ENCODE measurements around the gene DNAJB14. TPM values are rescaled to one million over a fixed set of nuclear protein-coding genes. Genes with fewer than 3 reads are reported as not detected.
A peak's percentile ranks its signal among the peaks of the same experiment; 100 is the strongest.

Gene DNAJB14
- total RNA-seq, 1 donor from 2014 or later: 60.5 TPM

GRCh38 chr4:99950913-99951254, 4.5 kb upstream of the DNAJB14 start:
- no peaks in the 10 kb centered on the region for H3K9me3 ChIP-seq (ENCODE audit: insufficient read depth, low read depth, low read length)
- H3K9ac ChIP-seq (ENCODE audit: low read length): peak overlapping the region; percentile 91
- H3K4me3 ChIP-seq (ENCODE audit: insufficient read depth, low read depth, low read length): peak overlapping the region; percentile 78
- peak overlapping the region; percentile 99 for H2AFZ ChIP-seq (ENCODE audit: low read depth, low read length)
- Mint-ChIP-seq H3K36me3 (ENCODE audit: low read depth, unreplicated experiment) (no peaks in the 10 kb centered on the region), H3K4me1 (ENCODE audit: low read depth, unreplicated experiment) (peaks cover 9% of the 10 kb centered on the region), H3K27ac (ENCODE audit: unreplicated experiment) (no peak overlapping the region), H3K4me3 (ENCODE audit: unreplicated experiment) (no peak overlapping the region), H3K9me3 (ENCODE audit: unreplicated experiment) (no peaks in the 10 kb centered on the region), H3K27me3 (ENCODE audit: low read depth, unreplicated experiment) (no peaks in the 10 kb centered on the region)
- peak overlapping the region; percentile 81 for H3K27ac ChIP-seq (ENCODE audit: low read depth, low read length)
- peaks cover 21% of the 10 kb centered on the region for H3K4me1 ChIP-seq (ENCODE audit: insufficient read depth, low read length)
- TF ChIP-seq EZH2 (IDR thresholded peaks at IDR 0.05; ENCODE audit: insufficient read depth, low read length): no peak
- TF ChIP-seq CTCF (IDR thresholded peaks at IDR 0.05; ENCODE audit: insufficient read depth, low read depth, low read length): no peak
- peaks cover 42% of the 10 kb centered on the region for H3K79me2 ChIP-seq (ENCODE audit: insufficient read depth, low read length)
- H4K20me1 ChIP-seq (ENCODE audit: insufficient read depth, low read length): peaks cover 12% of the 10 kb centered on the region
- DNase-seq (ENCODE audit: low read depth): no peak
- no peaks in the 10 kb centered on the region for H3K27me3 ChIP-seq (ENCODE audit: insufficient read depth, low read length)
- no peak for FAIRE-seq
- peaks cover 8% of the 10 kb centered on the region for H3K36me3 ChIP-seq (ENCODE audit: insufficient read depth, low read length)
- H3K4me2 ChIP-seq (ENCODE audit: low read length): peak overlapping the region; percentile 96

GRCh38 chr4:99949999-99950912, 3.8 kb upstream of the DNAJB14 start, which contains the start of gene H2AZ1:
Gene H2AZ1, minus strand, starts transcription at chr4:99950275. Its CDS starts 105 bp downstream, at chr4:99950170.
- TF ChIP-seq EZH2 (IDR thresholded peaks at IDR 0.05; ENCODE audit: insufficient read depth, low read length): no peak
- no peak for TF ChIP-seq CTCF (IDR thresholded peaks at IDR 0.05; ENCODE audit: insufficient read depth, low read depth, low read length)
- H3K4me3 ChIP-seq (ENCODE audit: insufficient read depth, low read depth, low read length): peak within 1 kb of the TSS; percentile 98
- Mint-ChIP-seq H3K27ac (ENCODE audit: unreplicated experiment) (no peak within 1 kb of the TSS), H3K27me3 (ENCODE audit: low read depth, unreplicated experiment) (no peaks in the 10 kb centered on the region), H3K4me1 (ENCODE audit: low read depth, unreplicated experiment) (peaks cover 9% of the 10 kb centered on the region), H3K36me3 (ENCODE audit: low read depth, unreplicated experiment) (no peaks in the 10 kb centered on the region), H3K9me3 (ENCODE audit: unreplicated experiment) (no peaks in the 10 kb centered on the region), H3K4me3 (ENCODE audit: unreplicated experiment) (no peak within 1 kb of the TSS)
- no peaks in the 10 kb centered on the region for H3K27me3 ChIP-seq (ENCODE audit: insufficient read depth, low read length)
- no peak for FAIRE-seq
- peaks cover 48% of the 10 kb centered on the region for H3K79me2 ChIP-seq (ENCODE audit: insufficient read depth, low read length)
- peaks cover 18% of the 10 kb centered on the region for H4K20me1 ChIP-seq (ENCODE audit: insufficient read depth, low read length)
- peak within 1 kb of the TSS; percentile 99 for H2AFZ ChIP-seq (ENCODE audit: low read depth, low read length)
- H3K9me3 ChIP-seq (ENCODE audit: insufficient read depth, low read depth, low read length): no peaks in the 10 kb centered on the region
- peaks cover 23% of the 10 kb centered on the region for H3K4me1 ChIP-seq (ENCODE audit: insufficient read depth, low read length)
- peak within 1 kb of the TSS; percentile 96 for H3K4me2 ChIP-seq (ENCODE audit: low read length)
- H3K36me3 ChIP-seq (ENCODE audit: insufficient read depth, low read length): peaks cover 8% of the 10 kb centered on the region
- peak within 1 kb of the TSS; percentile 96 for H3K9ac ChIP-seq (ENCODE audit: low read length)
- DNase-seq (ENCODE audit: low read depth): peak; percentile 94
- peak within 1 kb of the TSS; percentile 94 for H3K27ac ChIP-seq (ENCODE audit: low read depth, low read length)

Data from astrocyte (in vitro differentiated cells and primary cell).